GM15510 (cell line): Measurements from ENCODE around the gene EVA1C.

Source experiments
- POLR2A ChIP-seq: IDR thresholded peaks from 3 replicates; pipeline ENCODE4 v1.6.1; 2011; ENCODE audit warnings: borderline replicate concordance; ENCODE audit not compliant: insufficient read length; ENCODE audit errors: extremely low read depth

Gene EVA1C, protein sequence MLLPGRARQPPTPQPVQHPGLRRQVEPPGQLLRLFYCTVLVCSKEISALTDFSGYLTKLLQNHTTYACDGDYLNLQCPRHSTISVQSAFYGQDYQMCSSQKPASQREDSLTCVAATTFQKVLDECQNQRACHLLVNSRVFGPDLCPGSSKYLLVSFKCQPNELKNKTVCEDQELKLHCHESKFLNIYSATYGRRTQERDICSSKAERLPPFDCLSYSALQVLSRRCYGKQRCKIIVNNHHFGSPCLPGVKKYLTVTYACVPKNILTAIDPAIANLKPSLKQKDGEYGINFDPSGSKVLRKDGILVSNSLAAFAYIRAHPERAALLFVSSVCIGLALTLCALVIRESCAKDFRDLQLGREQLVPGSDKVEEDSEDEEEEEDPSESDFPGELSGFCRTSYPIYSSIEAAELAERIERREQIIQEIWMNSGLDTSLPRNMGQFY

DNA sequence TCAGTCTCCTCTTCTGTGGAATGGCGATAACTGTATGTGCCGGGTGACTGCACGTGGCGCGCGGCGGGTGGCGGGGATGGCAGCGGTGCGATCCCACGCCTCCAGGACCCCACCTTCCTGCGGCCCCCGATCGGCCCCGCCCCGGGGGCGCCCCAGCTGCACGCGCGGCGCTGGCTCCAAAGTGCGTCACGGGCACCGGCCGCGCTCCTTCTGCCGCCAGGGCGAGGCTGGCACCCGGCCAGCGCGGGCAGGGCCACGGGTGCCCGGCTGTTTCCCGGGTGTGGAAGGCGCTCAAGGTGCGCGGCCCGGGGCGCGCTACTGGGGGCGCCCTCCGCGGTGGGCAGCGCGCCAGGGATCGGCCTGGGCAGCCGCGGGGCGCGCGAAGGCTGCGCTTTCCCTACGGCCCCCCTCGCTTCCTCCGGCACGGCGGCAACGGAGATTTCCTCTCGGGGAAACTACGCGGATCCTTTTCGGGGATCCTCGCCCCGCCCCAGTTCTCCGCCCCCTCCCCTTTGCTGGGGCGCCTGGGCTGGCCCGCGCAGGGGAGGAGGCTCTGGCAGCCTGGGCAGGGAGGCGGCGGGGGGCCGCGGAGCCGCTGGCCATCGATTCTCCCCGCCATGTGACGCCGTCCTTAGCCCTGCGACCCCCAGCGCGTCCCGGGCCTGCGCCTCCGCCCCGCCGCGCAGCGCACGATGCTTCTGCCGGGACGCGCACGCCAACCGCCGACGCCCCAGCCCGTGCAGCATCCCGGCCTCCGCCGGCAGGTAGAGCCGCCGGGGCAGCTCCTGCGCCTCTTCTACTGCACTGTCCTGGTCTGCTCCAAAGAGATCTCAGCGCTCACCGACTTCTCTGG is at the start of gene EVA1C:
Gene EVA1C, plus strand, starts transcription at position 545 of the 853 bp plus-strand sequence. Its CDS starts 148 bp downstream, at position 693.
- TF ChIP-seq POLR2A, result no peak

DNA sequence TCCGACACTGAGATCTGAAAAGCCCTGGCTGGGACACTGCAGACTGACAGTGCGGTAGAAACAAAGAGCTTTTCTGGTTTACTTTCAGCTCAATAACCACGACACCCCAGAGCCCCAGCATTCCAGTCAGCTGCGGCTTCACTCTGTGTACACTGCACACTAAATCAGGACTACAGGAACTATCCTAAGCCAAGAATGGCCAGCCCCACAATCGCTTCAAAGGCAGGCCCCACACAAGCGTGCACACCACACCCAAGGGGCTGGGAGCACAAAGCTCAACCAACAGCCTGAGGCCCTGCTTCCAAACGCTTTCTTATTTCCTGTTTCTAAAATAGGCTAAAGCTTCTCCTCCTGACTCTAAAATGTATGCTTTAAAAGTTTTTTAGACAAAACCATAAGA is 48.1 kb upstream of the EVA1C start:
- no peak for TF ChIP-seq POLR2A

DNA sequence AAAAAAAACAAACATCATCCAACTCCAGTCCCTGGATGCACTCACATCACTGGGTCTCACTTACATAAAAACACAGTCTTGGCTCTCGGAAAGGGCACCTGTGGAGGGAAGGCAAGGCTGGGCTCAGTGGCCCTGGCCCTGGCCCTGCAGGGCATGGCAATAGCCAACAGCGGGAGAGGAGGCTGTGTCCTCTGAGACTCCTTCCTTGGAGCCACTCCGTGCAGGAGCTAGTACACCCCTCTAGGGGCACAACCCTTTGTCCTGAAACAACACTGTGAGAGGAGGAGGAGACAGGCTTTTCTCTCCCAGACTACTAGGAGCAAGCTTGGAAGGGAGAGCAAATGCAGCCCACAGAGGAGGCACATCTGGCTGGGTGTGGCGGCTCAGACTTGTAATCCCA is 47.7 kb upstream of the EVA1C start:
- TF ChIP-seq POLR2A, result no peak

DNA sequence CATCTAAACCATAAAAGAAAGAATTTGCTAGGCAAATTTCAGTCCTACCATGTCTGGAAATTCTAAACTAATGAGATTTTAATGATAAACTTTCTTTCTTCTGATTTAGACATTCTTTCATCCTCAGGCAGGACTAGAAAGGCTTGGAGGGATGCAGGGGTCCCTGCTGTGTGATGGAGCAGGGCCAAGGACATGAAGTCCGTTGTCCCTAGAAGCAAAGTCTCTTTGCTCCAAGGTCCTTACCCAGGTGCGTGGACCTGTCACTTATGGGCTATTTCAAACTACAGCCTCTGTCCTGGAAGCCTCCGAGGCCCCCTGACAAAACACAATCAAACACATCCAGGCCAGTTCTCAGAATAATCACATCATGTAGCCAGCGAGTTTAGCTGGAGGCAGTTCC is 46.3 kb upstream of the EVA1C start:
- TF ChIP-seq POLR2A, result no peak

DNA sequence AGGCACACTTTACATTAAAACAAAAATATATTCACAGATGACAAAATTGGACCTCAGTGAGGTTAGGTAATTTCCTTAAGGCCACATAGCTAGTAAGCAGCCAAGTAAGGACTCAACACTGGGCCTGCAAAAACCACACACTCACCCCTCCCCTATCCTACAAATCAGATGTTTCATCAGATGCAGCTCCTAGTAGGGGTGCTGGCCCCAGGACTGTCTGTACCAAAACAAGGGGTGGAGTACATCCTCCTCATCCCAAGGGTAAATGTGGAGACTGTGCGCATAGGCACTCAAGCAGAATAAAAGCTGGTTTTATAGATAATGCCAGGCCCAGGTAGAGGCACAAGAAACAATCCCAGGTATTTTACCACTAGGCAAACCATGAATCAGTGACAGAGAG is 45.3 kb upstream of the EVA1C start:
- no peak for TF ChIP-seq POLR2A

DNA sequence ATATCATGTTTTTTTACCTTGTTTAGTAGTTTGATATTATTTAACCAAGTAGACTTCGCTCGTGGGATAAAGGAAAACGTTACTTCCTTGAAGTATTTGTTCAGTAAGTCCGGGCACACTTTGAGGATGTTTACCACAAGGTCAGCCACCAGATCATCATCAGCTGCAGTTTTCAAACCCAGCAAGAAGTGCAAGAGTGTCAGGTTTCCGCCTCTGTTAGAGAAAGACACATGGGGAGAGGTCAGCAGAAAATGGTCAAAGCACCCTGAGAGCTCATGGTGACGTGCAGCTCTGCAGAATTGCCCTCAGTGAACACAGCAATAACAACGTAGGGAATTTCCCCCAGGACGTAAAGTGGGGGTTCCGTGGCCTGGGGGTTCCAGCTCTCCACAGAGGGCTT is 44.1 kb upstream of the EVA1C start:
- TF ChIP-seq POLR2A, result no peak

DNA sequence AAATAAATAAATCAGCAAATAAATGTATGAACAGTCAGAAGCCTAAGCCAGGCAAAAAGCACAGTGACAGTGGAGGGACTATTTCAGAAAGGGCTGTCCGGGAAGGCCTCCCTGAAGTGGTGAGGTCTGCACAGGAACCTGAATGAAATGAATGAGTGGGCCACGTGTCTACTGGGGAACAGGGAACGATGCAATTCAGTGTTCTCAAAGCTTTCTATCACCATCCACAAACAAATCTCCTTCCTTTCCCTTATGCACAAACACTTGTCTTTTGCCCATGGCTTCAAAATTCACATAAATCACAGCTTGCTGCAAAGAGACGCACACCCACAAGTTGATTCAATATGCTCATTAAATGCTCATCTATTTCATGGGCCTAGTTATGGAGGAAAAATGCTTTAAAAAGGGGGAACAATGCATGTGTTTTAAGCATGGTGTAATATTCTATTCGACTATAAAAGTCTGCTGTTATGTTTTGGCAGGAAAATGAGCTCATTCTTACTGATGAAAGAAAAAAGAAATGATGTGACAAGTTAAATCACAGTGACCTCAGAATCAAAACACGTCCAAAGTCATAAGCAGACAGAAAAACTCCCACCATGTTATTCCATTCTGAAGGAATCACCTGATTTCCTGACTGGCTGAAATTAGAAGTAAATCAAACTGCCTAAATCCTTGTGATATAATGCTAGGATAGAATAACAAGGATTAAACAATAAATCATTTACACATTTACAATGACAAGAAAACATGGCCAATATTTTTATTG is 41.3 kb upstream of the EVA1C start:
- TF ChIP-seq POLR2A, result no peak

DNA sequence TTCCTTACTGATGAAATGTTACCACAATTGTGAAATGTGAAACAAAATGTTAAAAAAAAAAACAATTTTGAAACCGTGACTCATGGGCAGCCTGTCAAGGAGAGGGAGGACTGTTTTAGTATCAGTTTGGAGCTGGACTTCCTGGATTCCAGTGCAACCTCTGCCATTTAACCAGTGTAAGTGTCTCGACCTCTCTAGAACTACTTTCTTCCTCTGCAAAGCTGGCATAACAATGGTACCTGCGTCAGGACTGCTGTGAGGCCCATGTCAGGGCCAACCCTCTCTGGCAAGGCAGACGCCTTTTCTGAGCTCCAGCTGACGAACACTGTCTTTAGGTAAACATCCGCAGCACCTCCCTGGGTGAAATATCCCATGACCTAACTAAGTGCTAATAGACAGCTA is 40.6 kb upstream of the EVA1C start:
- TF ChIP-seq POLR2A, result no peak

DNA sequence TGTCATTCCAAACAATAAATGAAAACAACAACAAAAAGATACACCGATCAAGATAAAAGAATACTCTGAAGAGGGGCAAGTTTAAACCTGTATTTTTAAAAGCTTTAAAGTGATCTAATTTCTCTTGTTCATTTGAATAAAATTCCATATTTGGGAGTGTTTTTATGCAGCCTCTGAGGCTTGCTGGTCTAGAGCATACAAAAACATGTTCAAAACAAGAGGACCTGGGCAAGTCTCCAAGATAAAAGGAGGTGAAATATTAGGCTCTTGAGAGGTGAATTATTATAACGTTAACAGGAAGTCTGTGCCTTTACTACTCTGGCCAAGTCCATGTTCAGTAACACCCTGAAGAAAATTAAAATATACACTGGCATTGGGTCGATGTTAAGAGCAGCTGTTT is 39.8 kb upstream of the EVA1C start:
- no peak for TF ChIP-seq POLR2A

DNA sequence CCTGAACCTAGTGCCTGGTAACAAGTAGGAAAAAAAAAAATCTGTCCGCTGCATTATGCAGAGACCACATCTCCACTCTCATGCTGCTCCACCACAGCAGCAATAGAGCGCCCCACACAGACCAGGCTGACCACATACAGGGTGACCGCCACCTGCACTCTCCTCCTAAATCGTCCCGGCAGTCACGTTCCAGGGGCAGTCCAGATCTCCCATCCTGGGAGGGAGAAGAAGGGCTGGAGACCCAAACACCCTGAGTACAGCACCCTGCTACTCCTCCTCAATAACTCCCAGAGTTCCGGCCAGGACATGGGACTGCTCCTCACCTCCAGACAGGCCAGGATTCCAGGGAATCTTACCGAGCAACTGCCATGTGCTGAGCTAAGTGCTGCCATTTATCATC is 35.0 kb upstream of the EVA1C start:
- no peak for TF ChIP-seq POLR2A

DNA sequence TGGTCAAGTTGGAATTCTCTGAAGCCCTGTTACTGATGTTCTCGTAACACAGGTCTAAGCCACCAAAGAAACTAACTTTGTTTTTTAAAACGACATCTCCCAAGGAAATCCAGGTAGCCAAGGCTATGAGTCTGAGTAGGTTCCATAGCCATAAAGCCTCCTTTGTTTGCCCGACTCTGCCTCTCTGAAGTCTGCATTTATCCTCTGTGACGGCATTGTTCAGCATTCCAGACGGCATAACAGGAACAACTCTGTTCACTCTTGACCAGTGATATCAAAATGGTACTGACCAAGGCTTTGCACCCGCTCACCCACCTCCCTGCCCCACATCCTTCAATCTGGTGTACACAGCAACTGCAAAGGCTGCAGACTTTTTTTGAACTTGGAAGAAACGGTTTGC is 34.5 kb upstream of the EVA1C start:
- no peak for TF ChIP-seq POLR2A

DNA sequence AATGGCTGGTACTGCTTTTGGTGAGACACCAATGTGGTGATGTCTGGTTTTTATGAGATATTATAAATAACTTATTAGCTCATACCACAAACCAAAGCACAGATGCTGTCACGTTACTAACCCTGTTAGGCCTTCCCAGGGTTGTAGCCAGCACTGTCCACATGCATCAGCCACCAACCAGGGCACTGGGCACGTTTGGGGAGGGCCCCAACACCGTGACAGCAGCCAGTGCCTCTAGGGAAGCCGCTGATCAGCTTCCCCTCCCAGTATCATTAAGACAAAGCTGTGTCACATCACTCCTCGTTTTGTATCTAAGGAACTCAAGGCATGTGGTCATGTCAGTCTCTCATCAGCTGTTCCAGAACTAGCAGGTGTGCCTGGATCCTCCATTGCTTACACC is 33.5 kb upstream of the EVA1C start:
- TF ChIP-seq POLR2A, result no peak

DNA sequence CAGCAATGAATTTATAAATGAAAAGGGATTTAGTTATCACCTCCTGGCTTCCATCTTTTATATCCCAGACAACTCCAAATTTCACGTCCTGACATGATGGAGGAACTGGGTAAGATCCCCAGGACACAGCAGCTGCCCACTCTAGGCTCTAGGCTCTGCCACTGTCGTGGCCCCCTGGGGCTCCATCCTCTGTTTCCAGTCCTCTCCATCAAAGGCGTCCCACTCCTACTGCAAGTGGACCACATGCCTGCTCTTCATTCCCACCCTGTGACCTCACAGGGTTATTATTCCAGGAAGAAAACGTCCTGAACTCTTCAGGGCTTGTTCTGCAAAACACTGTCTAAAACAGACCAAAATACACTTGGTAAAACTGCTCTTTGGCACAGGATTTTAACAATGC is 31.6 kb upstream of the EVA1C start:
- TF ChIP-seq POLR2A, result no peak

DNA sequence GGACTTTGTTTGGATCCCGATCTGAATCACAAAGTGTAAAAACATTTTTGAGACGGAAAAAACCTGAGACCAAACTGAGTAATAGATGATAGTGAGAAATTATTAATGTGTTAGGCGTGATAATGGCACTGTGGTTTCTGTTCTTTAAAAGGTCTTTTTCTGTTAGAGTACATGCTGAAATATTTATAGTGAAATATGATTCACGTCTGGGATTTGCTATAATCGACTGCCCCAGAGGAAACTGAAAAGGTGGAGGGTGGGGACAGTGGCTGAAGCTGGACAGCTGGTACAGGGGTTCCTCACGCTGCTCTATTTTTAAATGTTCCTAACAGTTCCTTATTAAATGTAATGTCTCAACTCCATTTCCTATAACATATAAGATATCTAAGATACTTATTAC is 30.9 kb upstream of the EVA1C start:
- TF ChIP-seq POLR2A, result no peak

DNA sequence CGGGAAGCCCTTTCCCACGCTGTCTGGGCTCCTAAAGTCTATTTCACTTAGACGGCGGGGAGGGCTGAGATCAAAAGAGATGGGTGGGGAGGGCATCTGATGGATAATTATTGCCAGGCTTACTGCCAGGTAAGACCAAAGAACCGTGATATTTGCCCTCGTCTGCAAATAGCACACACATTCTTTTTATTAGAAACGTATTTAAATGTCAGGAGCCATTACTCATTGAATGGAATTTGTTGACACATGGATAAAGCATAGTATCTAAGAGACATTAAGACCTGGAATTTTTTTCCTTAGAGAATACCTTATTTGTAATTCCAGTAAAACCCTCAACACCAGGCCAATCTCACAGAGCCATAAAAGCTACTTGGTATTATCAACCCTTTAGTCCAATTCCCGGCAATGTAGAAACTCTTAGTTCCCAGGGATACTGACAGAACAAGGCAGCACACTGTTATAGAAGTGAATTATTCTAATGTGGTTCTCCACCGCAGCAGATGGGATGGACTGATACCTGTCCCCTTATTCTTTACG is 30.3 kb upstream of the EVA1C start:
- TF ChIP-seq POLR2A, result no peak

DNA sequence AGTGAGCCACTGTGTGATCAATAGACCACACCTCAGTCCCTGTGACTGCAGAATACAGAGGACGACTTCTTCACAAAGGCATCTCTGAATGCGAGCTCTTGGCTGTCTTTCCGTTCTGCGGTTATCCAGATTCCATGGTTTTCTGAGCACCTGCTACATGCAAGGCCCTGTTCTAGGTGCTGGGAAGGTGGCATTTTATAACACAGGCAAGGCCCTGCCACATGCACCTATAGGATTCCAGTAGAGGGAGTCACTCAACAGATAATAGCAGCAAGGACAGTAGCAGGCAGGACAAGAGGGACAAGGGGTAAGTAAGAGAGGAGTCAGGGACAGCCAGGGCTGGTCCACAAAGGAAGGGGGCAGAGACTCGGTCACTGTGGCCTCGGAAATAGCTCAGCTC is 28.7 kb upstream of the EVA1C start:
- no peak for TF ChIP-seq POLR2A
